Hepatocyte (in vitro differentiated cells): ENCODE data around the gene SH2D7. TPM values are rescaled to one million over a fixed set of nuclear protein-coding genes. Genes with fewer than 3 reads are reported as not detected.
A peak's percentile ranks its signal among the peaks of the same experiment; 100 is the strongest.
"Not testable (repeated sequence)": the region's sequence is repeated elsewhere in the genome, so short reads cannot be mapped to it uniquely, and the experiment has no call there.

Source experiments
- DNase-seq: peaks from one replicate; pipeline ENCODE4 v3.0.0-alpha.2; 2016; ENCODE audit warnings: low spot score
- H2AFZ ChIP-seq: fragments of 200-600 bp; sonication (generic); 2 replicates; pipeline ENCODE4 v1.6.0; 2016; ENCODE audit warnings: antibody characterized with exemption, mild to moderate bottlenecking
- H3K27ac ChIP-seq: fragments of 200-600 bp; sonication (generic); 2 replicates; pipeline ENCODE4 v1.5.1; 2016; ENCODE audit warnings: mild to moderate bottlenecking
- H3K27me3 ChIP-seq: fragments of 200-600 bp; sonication (generic); 2 replicates; pipeline ENCODE4 v1.6.1; 2016
- H3K36me3 ChIP-seq: fragments of 200-600 bp; sonication (generic); replicated peaks from 2 replicates; pipeline ENCODE4 v1.5.1; 2016; ENCODE audit warnings: low read depth; ENCODE audit not compliant: insufficient read depth
- H3K4me1 ChIP-seq: fragments of 200-600 bp; sonication (generic); 2 replicates; pipeline ENCODE4 v1.5.1; 2016; ENCODE audit warnings: mild to moderate bottlenecking, moderate library complexity; ENCODE audit not compliant: insufficient read depth
- H3K4me2 ChIP-seq: fragments of 200-600 bp; sonication (generic); 2 replicates; pipeline ENCODE4 v1.6.0; 2016
- H3K4me3 ChIP-seq: fragments of 200-600 bp; sonication (generic); 2 replicates; pipeline ENCODE4 v1.5.1; 2016; ENCODE audit warnings: mild to moderate bottlenecking
- H3K79me2 ChIP-seq: fragments of 200-600 bp; sonication (generic); 2 replicates; pipeline ENCODE4 v1.6.0; 2017; ENCODE audit warnings: mild to moderate bottlenecking
- H3K9me2 ChIP-seq: fragments of 200-600 bp; sonication (generic); replicated peaks from 2 replicates; pipeline ENCODE4 v1.6.0; 2017; ENCODE audit warnings: mild to moderate bottlenecking; ENCODE audit not compliant: insufficient read depth
- H3K9me3 ChIP-seq: fragments of 200-600 bp; sonication (generic); 2 replicates; pipeline ENCODE4 v1.5.1; 2016; ENCODE audit warnings: low read depth, mild to moderate bottlenecking
- H4K20me1 ChIP-seq: fragments of 200-600 bp; sonication (generic); 2 replicates; pipeline ENCODE4 v1.6.0; 2016; ENCODE audit warnings: mild to moderate bottlenecking; ENCODE audit not compliant: insufficient read depth, poor library complexity, severe bottlenecking
- CTCF ChIP-seq: fragments of 200-600 bp; sonication (generic); IDR thresholded peaks from 2 replicates; pipeline ENCODE4 v1.5.1; 2016; ENCODE audit warnings: antibody characterized with exemption, mild to moderate bottlenecking; ENCODE audit not compliant: poor library complexity
- EZH2 ChIP-seq: fragments of 200-600 bp; sonication (generic); IDR thresholded peaks from 2 replicates; pipeline ENCODE4 v1.6.1; 2016; ENCODE audit warnings: antibody characterized with exemption, mild to moderate bottlenecking, borderline replicate concordance
- EZH2phosphoT487 ChIP-seq: fragments of 200-600 bp; sonication (generic); IDR thresholded peaks from one replicate; pipeline ENCODE4 v1.6.1; 2018; ENCODE audit warnings: antibody characterized with exemption, mild to moderate bottlenecking, low read depth, moderate library complexity; ENCODE audit not compliant: unreplicated experiment, severe bottlenecking
- WGBS: methylation state at CpG from one replicate; pipeline ENCODE4 v1.1.6; 2016; ENCODE audit warnings: low lambda C conversion rate; ENCODE audit errors: missing lambda C conversion rate; 5-methylcytosine and 5-hydroxymethylcytosine counted together
- polyA plus RNA-seq: library from polyadenylated mRNA; unstranded; fragments of >200 nt; fragmentation: Nextera tagmentation; extraction: Ambion mirVana; gene quantifications from 2 replicates; pipeline ENCODE4 v1.2.1, GENCODE V29; 2016
- total RNA-seq: library from RNA; depleted of rRNA; stranded (reverse); fragments of >200 nt; gene quantifications from 2 replicates; pipeline ENCODE4 v1.2.3, GENCODE V29; 2014

Gene SH2D7
- total and polyA plus RNA-seq, 2 experiments from 2014 or later: 0.22 TPM; not detected in 1

- Histone ChIP-seq H3K4me1 (peaks cover 11% of the 10 kb centered on the region), H3K9me2 (no peaks in the 10 kb centered on the region), H3K4me3 (peak overlapping the region; percentile 27), H3K4me2 (peak overlapping the region; percentile 70), H3K36me3 (no peaks in the 10 kb centered on the region), H3K27me3 (no peaks in the 10 kb centered on the region), H3K9me3 (no peaks in the 10 kb centered on the region), H3K79me2 (peaks cover 41% of the 10 kb centered on the region), H4K20me1 (no peaks in the 10 kb centered on the region), H3K27ac (peak overlapping the region; percentile 81), H2AFZ (peak overlapping the region; percentile 42)
- TF ChIP-seq EZH2 (no peak), EZH2phosphoT487 (no peak), CTCF (no peak)
- WGBS: 22% methylated on average over 14 of the region's 14 CpGs
- no peak for DNase-seq
These were observed 56.2 kb downstream of the SH2D7 start for GRCh38 chr15:78148392-78149067.

GRCh38 chr15:78149068-78149804, 56.9 kb downstream of the SH2D7 start, which contains the start of gene IDH3A:
TSS of gene IDH3A (plus strand) at chr15:78149362. CDS start at chr15:78149404, 42 bp downstream.
- H3K9me3 ChIP-seq: no peaks in the 10 kb centered on the region
- peak within 1 kb of the TSS; percentile 96 for H3K4me2 ChIP-seq
- H3K36me3 ChIP-seq: no peaks in the 10 kb centered on the region
- H3K79me2 ChIP-seq: peaks cover 49% of the 10 kb centered on the region
- H3K27ac ChIP-seq: peak within 1 kb of the TSS; percentile 81
- peak; percentile 100 for DNase-seq
- H3K27me3 ChIP-seq: no peaks in the 10 kb centered on the region
- TF ChIP-seq EZH2phosphoT487: no peak
- TF ChIP-seq CTCF: no peak
- TF ChIP-seq EZH2: no peak
- H4K20me1 ChIP-seq: no peaks in the 10 kb centered on the region
- H3K4me1 ChIP-seq: peaks cover 11% of the 10 kb centered on the region
- H2AFZ ChIP-seq: peak within 1 kb of the TSS; percentile 42
- H3K9me2 ChIP-seq: no peaks in the 10 kb centered on the region
- WGBS: 1% methylated on average over 30 of the region's 79 CpGs
- H3K4me3 ChIP-seq: peak within 1 kb of the TSS; percentile 56

GRCh38 chr15:78149805-78150751, 57.7 kb downstream of the SH2D7 start:
- Histone ChIP-seq H3K36me3 (no peaks in the 10 kb centered on the region), H3K4me1 (peaks cover 11% of the 10 kb centered on the region), H4K20me1 (no peaks in the 10 kb centered on the region), H3K4me3 (peak overlapping the region; percentile 56), H3K79me2 (peaks cover 57% of the 10 kb centered on the region), H2AFZ (no peak overlapping the region), H3K27ac (peak overlapping the region; percentile 38), H3K9me2 (no peaks in the 10 kb centered on the region), H3K27me3 (no peaks in the 10 kb centered on the region), H3K9me3 (no peaks in the 10 kb centered on the region), H3K4me2 (peak overlapping the region; percentile 96)
- no peak for TF ChIP-seq CTCF
- no peak for TF ChIP-seq EZH2
- TF ChIP-seq EZH2phosphoT487: no peak
- DNase-seq: no peak
- WGBS: 11% methylated on average over 20 of the region's 20 CpGs

- H3K27ac ChIP-seq, H3K4me1 ChIP-seq: not testable (repeated sequence)
- peak overlapping the region; percentile 96 for H3K4me2 ChIP-seq
These were observed 58.7 kb downstream of the SH2D7 start for GRCh38 chr15:78151075-78151474.

More at GRCh38 chr15:78151075-78151474, 58.7 kb downstream of the SH2D7 start:
- not testable (repeated sequence) for DNase-seq, H3K4me3 ChIP-seq, H4K20me1 ChIP-seq, H3K9me3 ChIP-seq, H2AFZ ChIP-seq, H3K36me3 ChIP-seq, H3K9me2 ChIP-seq, H3K27me3 ChIP-seq
- peaks cover 57% of the 10 kb centered on the region for H3K79me2 ChIP-seq
- WGBS: 98% methylated on average over 8 of the region's 8 CpGs
